B cell (primary cell): ENCODE measurements around the gene GFOD2. TPM values are rescaled to one million over a fixed set of nuclear protein-coding genes. Genes with fewer than 3 reads are reported as not detected.

Experiments
- ATAC-seq: fragments of 200-7000 bp; cut with Tn5 transposase; one replicate; pipeline ENCODE4 v1.10.0; 2021; ENCODE audit warnings: low read depth, mild to moderate bottlenecking, moderate number of reproducible peaks, moderate library complexity
- CTCF ChIA-PET: fragments of 350-600 bp; sonication (Branson Sonifier 250); formaldehyde crosslinking; loops from one replicate; lab custom pipeline; 2021; ENCODE audit warnings: antibody characterized with exemption, inconsistent platforms; lab: Charles Lee
- POLR2A ChIA-PET: fragments of 350-600 bp; sonication (Branson Sonifier 250); formaldehyde crosslinking; loops from one replicate; lab custom pipeline; 2021; ENCODE audit warnings: antibody characterized with exemption; lab: Charles Lee
- DNase-seq: peaks from one replicate; pipeline ENCODE4 v3.0.0; 2013
- H2AFZ ChIP-seq: 2 replicates; pipeline ENCODE4 v1.6.1; 2012; ENCODE audit warnings: mild to moderate bottlenecking, low read depth, low read length; ENCODE audit not compliant: insufficient read depth, poor library complexity, severe bottlenecking
- H3K27ac ChIP-seq, 2 donors: 1 replicate in 1 of 2; 2 replicates in 1 of 2; pipeline ENCODE4 v1.5.1; 2012 to 2013; ENCODE audit warnings: low read length in 2 of 2, mild to moderate bottlenecking in 2 of 2, moderate library complexity in 1 of 2
- H3K27me3 ChIP-seq, 4 experiments: fragments of 200-600 bp in 1 of 4; sonication (generic) in 1 of 4; replicated peaks in 1 of 4; 1 replicate in 2 of 4; 2 replicates in 2 of 4; pipeline versions ENCODE4 v1.6.1 to v1.7.0; 2013 to 2016; ENCODE audit warnings: low read length in 3 of 4, mild to moderate bottlenecking in 2 of 4, mixed read lengths in 1 of 4, moderate library complexity in 1 of 4; ENCODE audit not compliant: insufficient read depth in 4 of 4, control insufficient read depth in 3 of 4; ENCODE audit errors: control extremely low read depth in 1 of 4
- H3K36me3 ChIP-seq, 2 experiments: replicated peaks in 1 of 2; 1 replicate in 1 of 2; 2 replicates in 1 of 2; pipeline versions ENCODE4 v1.6.1 to v1.7.1; 2013; ENCODE audit warnings: low read length in 1 of 2; ENCODE audit not compliant: insufficient read depth in 2 of 2, control insufficient read depth in 1 of 2; ENCODE audit errors: control extremely low read depth in 1 of 2, extremely low read depth in 1 of 2
- H3K4me1 ChIP-seq, 2 donors: fragments of 200-600 bp in 1 of 2; sonication (generic) in 1 of 2; 1 replicate in 1 of 2; 2 replicates in 1 of 2; pipeline versions ENCODE4 v1.5.1 to v1.6.1; 2013 to 2017; ENCODE audit warnings: low read length in 2 of 2; ENCODE audit not compliant: control insufficient read depth in 2 of 2, insufficient read depth in 2 of 2
- H3K4me2 ChIP-seq: replicated peaks from 2 replicates; pipeline ENCODE3; 2012; ENCODE audit warnings: mild to moderate bottlenecking, low read depth, low read length; ENCODE audit not compliant: poor library complexity, severe bottlenecking
- H3K4me3 ChIP-seq, 5 experiments: fragments of 200-600 bp in 1 of 5; sonication (generic) in 1 of 5; 1 replicate in 3 of 5; 2 replicates in 2 of 5; pipeline versions ENCODE4 v1.5.1 to v1.7.0; 2011 to 2016; ENCODE audit warnings: low read length in 4 of 5, mild to moderate bottlenecking in 4 of 5, low read depth in 2 of 5, control low read depth in 1 of 5, moderate library complexity in 1 of 5; ENCODE audit not compliant: insufficient read depth in 1 of 5; ENCODE audit errors: control extremely low read depth in 1 of 5, extremely low read depth in 1 of 5
- H3K79me2 ChIP-seq: fragments of 200-600 bp; sonication (generic); one replicate; pipeline ENCODE4 v1.6.0; 2016; ENCODE audit warnings: low read length; ENCODE audit not compliant: control insufficient read depth, insufficient read depth
- H3K9ac ChIP-seq: fragments of 200-600 bp; sonication (generic); 2 replicates; pipeline ENCODE4 v1.6.1; 2017; ENCODE audit warnings: mild to moderate bottlenecking, low read length, moderate library complexity
- H3K9me3 ChIP-seq, 3 donors: one replicate each; pipeline versions ENCODE4 v1.6.1 to v1.7.1; 2013; ENCODE audit warnings: low read length in 2 of 3; ENCODE audit not compliant: control insufficient read depth in 2 of 3, insufficient read depth in 1 of 3; ENCODE audit errors: control extremely low read depth in 1 of 3
- H4K20me1 ChIP-seq: 2 replicates; pipeline ENCODE4 v1.6.0; 2012; ENCODE audit warnings: mild to moderate bottlenecking, low read length; ENCODE audit not compliant: insufficient read depth, control insufficient read depth, poor library complexity, severe bottlenecking
- H3K27ac Mint-ChIP-seq: one replicate; pipeline ENCODE4 v1.8.0; 2021; ENCODE audit warnings: mixed read lengths
- H3K27me3 Mint-ChIP-seq: one replicate; pipeline ENCODE4 v1.8.0; 2021; ENCODE audit warnings: mixed read lengths
- H3K4me1 Mint-ChIP-seq: one replicate; pipeline ENCODE4 v1.8.0; 2021; ENCODE audit warnings: mixed read lengths
- H3K4me3 Mint-ChIP-seq: one replicate; pipeline ENCODE4 v1.8.0; 2021; ENCODE audit warnings: mixed read lengths
- H3K9me3 Mint-ChIP-seq: one replicate; pipeline ENCODE4 v1.8.0; 2022; ENCODE audit warnings: mixed read lengths; ENCODE audit not compliant: insufficient read depth
- EZH2 ChIP-seq: IDR thresholded peaks from 2 replicates; pipeline ENCODE4 v1.6.1; 2012; ENCODE audit warnings: borderline replicate concordance, low read depth, mild to moderate bottlenecking, moderate library complexity, low read length; ENCODE audit not compliant: insufficient read depth, poor library complexity, severe bottlenecking
- WGBS: methylation state at CpG from one replicate; pipeline ENCODE4 v1.1.5; 2013; ENCODE audit warnings: missing lambda C conversion rate; ENCODE audit not compliant: insufficient coverage; 5-methylcytosine and 5-hydroxymethylcytosine counted together
- intact Hi-C: fragments of 100-400 bp; cut with micrococcal nuclease; formaldehyde crosslinking; loops from one replicate; pipeline ENCODE4 v1.10.0; 2022
- polyA plus RNA-seq: library from polyadenylated mRNA; depleted of rRNA; stranded (reverse); fragments of >200 nt; gene quantifications from 2 replicates; pipeline ENCODE4 v1.2.3, GENCODE V29; 2012
- total RNA-seq, 2 donors: library from RNA; stranded (reverse); fragments of 120-200 nt in 1 of 2; gene quantifications; 1 replicate in 1 of 2; 2 replicates in 1 of 2; pipeline versions ENCODE4 v1.2.3 to v1.2.4, GENCODE V29; 2013 to 2022
- TF ChIP-seq, protein P1 (sequence below): fragments of 200-600 bp; IDR thresholded peaks from one replicate; pipeline ENCODE4 v1.8.0; 2022; ENCODE audit warnings: antibody characterized with exemption, mild to moderate bottlenecking

Gene GFOD2
- total and polyA plus RNA-seq, 2 donors (not counting 1 experiment from before 2014, with no cell fraction given): 11.9 to 18.2 TPM

DNA sequence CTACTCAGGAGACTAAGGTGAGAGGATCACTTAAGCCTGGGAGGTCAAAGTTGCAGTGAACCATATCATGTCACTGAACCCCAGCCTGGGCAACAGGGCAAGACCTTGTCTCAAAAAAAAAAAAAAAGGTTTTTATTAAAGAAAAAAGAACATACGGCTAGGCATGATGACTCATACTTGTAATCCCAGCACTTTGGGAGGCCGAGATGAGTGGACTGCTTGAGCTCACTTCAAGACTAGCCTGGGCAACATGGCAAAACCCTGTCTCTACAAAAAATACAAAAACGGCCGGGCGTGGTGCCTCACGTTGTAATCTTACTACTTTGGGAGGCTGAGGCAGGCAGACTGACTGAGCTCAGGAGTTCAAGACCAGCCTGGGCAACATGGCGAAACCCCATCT is 48.8 kb upstream of the GFOD2 start:
- Histone ChIP-seq H3K27me3 (no peaks in the 10 kb centered on the region), H3K79me2 (peaks cover 79% of the 10 kb centered on the region), H3K4me1 (no peaks in the 10 kb centered on the region), H3K9ac (no peak overlapping the region), H3K36me3 (peaks cover 10 to 38% of the 10 kb centered on the region in 2 experiments), H2AFZ (no peak overlapping the region), H3K4me3 (no peak overlapping the region), H3K27ac (no peak overlapping the region), H4K20me1 (peaks cover 22% of the 10 kb centered on the region), H3K9me3 (no peaks in the 10 kb centered on the region), H3K4me2 (no peak overlapping the region)
- POLR2A ChIA-PET: no interaction called here
- no peak for TF ChIP-seq EZH2
- TF ChIP-seq, protein P1, sequence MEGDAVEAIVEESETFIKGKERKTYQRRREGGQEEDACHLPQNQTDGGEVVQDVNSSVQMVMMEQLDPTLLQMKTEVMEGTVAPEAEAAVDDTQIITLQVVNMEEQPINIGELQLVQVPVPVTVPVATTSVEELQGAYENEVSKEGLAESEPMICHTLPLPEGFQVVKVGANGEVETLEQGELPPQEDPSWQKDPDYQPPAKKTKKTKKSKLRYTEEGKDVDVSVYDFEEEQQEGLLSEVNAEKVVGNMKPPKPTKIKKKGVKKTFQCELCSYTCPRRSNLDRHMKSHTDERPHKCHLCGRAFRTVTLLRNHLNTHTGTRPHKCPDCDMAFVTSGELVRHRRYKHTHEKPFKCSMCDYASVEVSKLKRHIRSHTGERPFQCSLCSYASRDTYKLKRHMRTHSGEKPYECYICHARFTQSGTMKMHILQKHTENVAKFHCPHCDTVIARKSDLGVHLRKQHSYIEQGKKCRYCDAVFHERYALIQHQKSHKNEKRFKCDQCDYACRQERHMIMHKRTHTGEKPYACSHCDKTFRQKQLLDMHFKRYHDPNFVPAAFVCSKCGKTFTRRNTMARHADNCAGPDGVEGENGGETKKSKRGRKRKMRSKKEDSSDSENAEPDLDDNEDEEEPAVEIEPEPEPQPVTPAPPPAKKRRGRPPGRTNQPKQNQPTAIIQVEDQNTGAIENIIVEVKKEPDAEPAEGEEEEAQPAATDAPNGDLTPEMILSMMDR: no peak
- CTCF ChIA-PET: interaction anchor here (0.6 to 1.2 kb wide), 4 partner anchors 48 to 259 kb away, joined by 3 to 7 read pairs (median 4); partner anchors contain the start of gene GFOD2
- Mint-ChIP-seq H3K4me3 (no peak overlapping the region), H3K9me3 (no peaks in the 10 kb centered on the region), H3K27ac (no peak overlapping the region), H3K4me1 (peaks cover 2% of the 10 kb centered on the region), H3K27me3 (no peaks in the 10 kb centered on the region)
- ATAC-seq (no peak), DNase-seq (no peak)
- WGBS: 77% methylated on average over 5 of the region's 7 CpGs
- intact Hi-C loops: no loop called here

DNA sequence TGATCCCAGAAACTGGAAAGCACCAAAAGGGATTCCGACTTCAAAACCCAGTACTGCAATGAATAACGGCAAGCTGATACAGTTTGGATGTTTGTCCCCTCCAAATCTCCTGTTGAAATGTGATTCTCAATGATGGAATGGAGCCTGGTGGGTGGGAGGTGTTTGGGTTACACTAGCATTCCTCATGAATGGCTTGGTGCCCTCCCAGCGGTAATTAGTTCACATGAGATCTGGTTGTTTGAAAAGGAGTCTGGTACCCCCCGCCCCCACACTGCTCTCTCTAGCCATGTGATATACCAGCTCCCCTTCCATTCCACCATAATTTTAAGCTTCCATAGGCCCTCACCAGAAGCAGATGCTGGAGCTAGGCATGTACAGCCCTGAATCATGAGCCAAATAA is 47.2 kb upstream of the GFOD2 start:
- H3K4me3 ChIP-seq: no peak overlapping the region
- H3K9me3 ChIP-seq: no peaks in the 10 kb centered on the region
- POLR2A ChIA-PET: interaction anchor here (0.6 kb wide), 1 partner anchor 42 kb away, joined by 3 read pairs; no protein-coding TSS in a partner anchor
- peaks cover 7 to 38% of the 10 kb centered on the region in 2 experiments for H3K36me3 ChIP-seq
- 100% methylated on average over 2 of the region's 4 CpGs for WGBS
- H3K27me3 ChIP-seq: no peaks in the 10 kb centered on the region
- Mint-ChIP-seq H3K4me3 (no peak overlapping the region), H3K27me3 (no peaks in the 10 kb centered on the region), H3K9me3 (no peaks in the 10 kb centered on the region), H3K4me1 (peaks cover 7% of the 10 kb centered on the region), H3K27ac (no peak overlapping the region)
- H3K79me2 ChIP-seq: peaks cover 79% of the 10 kb centered on the region
- H3K4me2 ChIP-seq: no peak overlapping the region
- H3K27ac ChIP-seq: no peak overlapping the region
- no peak overlapping the region for H2AFZ ChIP-seq
- DNase-seq: no peak
- no peak overlapping the region for H3K9ac ChIP-seq
- H4K20me1 ChIP-seq: peaks cover 26% of the 10 kb centered on the region
- intact Hi-C loops: no loop called here
- H3K4me1 ChIP-seq: no peaks in the 10 kb centered on the region
- TF ChIP-seq, protein P1: no peak
- no peak for TF ChIP-seq EZH2
- no peak for ATAC-seq
- CTCF ChIA-PET: interaction anchor here (0.6 kb wide), 1 partner anchor 67 kb away, joined by 3 read pairs; no protein-coding TSS in a partner anchor
